Tibial nerve (tissue), 4 donors: ENCODE results near the gene HMX1. TPM values are rescaled to one million over a fixed set of nuclear protein-coding genes. Genes with fewer than 3 reads are reported as not detected.

Experiments
- DNase-seq, 2 donors: peaks; one replicate each; pipeline ENCODE4 v3.0.0-alpha.2; 2019; ENCODE audit warnings: low spot score in 2 of 2
- H3K27ac ChIP-seq, 4 donors: fragments of 200-600 bp; sonication (generic) in 3 of 4; one replicate each; pipeline ENCODE4 v1.5.1; 2017 to 2019; ENCODE audit warnings: mild to moderate bottlenecking in 1 of 4
- H3K27me3 ChIP-seq, 2 donors: fragments of 200-600 bp; sonication (generic) in 1 of 2; one replicate each; pipeline versions ENCODE4 v1.5.1 to v1.6.0; 2017 to 2019
- H3K36me3 ChIP-seq, 3 donors: fragments of 200-600 bp; sonication (generic); one replicate each; pipeline ENCODE4 v1.5.1; 2018 to 2019
- H3K4me1 ChIP-seq, 4 donors: fragments of 200-600 bp; sonication (generic) in 3 of 4; one replicate each; pipeline ENCODE4 v1.5.1; 2017 to 2019
- H3K4me3 ChIP-seq, 4 donors: fragments of 200-600 bp; sonication (generic) in 3 of 4; one replicate each; pipeline ENCODE4 v1.5.1; 2017 to 2019; ENCODE audit warnings: mild to moderate bottlenecking in 1 of 4, moderate library complexity in 1 of 4
- H3K9me3 ChIP-seq, 4 donors: fragments of 200-600 bp; sonication (generic) in 3 of 4; one replicate each; pipeline ENCODE4 v1.5.1; 2017 to 2019
- EP300 ChIP-seq, 2 donors: sonication (generic); formaldehyde crosslinking; IDR thresholded peaks; one replicate each; pipeline ENCODE4 v1.6.1; 2017; ENCODE audit warnings: antibody characterized with exemption in 2 of 2, mild to moderate bottlenecking in 1 of 2
- POLR2A ChIP-seq, 2 donors: fragments of 450-650 bp; IDR thresholded peaks; one replicate each; pipeline ENCODE4 v1.6.1; 2017; ENCODE audit warnings: antibody characterized with exemption in 2 of 2, mild to moderate bottlenecking in 2 of 2, moderate library complexity in 2 of 2
- WGBS, 2 donors: methylation state at CpG; one replicate each; pipeline ENCODE4 v1.1.5; 2018; 5-methylcytosine and 5-hydroxymethylcytosine counted together
- total RNA-seq, 4 donors: library from RNA; depleted of rRNA; stranded (reverse); fragments of >200 nt; gene quantifications; one replicate each; pipeline ENCODE4 v1.1.0, GENCODE V29; 2016
- TF ChIP-seq, protein P1 (sequence below), 5 experiments: fragments of 200-600 bp in 3 of 5; fragments of 450-650 bp in 2 of 5; sonication (generic) in 3 of 5; IDR thresholded peaks; one replicate each; pipeline ENCODE4 v1.5.1; 2016 to 2019; ENCODE audit warnings: antibody characterized with exemption in 5 of 5, mild to moderate bottlenecking in 3 of 5, moderate library complexity in 2 of 5

HMX1 gene
- total RNA-seq, 4 donors from 2014 or later = 0.21 TPM; not detected in 3

DNA sequence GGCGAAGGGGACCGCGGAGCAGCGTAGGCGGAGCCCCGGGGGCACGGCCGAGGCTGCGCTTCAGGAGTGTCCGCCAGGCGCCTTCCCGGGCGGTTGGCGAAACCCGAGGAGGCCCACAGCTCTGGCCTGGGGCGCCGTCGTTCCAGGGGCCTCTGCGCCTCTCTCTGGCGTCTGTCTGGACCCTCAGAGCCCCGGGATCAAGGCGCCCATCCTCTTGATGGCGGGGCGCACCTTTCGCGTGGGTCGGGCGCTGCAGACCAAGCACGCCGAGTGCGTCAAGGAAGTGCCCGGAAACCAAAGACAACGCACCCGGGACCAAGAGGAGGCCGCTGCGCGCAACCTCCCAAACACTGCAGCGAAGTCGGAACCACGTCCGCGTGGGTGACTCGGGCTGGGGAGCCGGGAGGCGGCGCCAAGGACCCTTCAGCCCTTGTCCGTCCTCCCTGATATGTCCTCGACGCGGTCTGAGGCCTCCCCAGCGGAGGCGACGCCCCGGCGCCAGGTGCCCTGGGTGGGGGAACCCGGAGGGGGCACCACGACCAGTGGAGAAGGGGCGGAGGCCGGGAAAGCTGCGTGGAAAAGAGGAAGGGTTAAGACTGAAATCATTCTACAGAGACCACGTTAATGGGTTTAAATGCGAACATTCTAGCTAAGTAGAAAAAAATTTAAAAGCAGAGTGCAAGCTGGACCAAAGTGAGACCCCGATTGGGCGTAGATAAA, 9.9 kb downstream of the HMX1 start:
- Histone ChIP-seq H3K36me3 (no peaks in the 10 kb centered on the region), H3K4me3 (no peak overlapping the region), H3K27ac (no peak overlapping the region), H3K4me1 (peaks cover 0 to 67% (median 3%) of the 10 kb centered on the region in 4 donors), H3K27me3 (peaks cover 0 to 98% of the 10 kb centered on the region in 2 donors), H3K9me3 (no peaks in the 10 kb centered on the region)
- 2 to 5% methylated on average over 34 to 50 of the region's 64 CpGs for WGBS, 2 donors
- TF ChIP-seq, protein P1, sequence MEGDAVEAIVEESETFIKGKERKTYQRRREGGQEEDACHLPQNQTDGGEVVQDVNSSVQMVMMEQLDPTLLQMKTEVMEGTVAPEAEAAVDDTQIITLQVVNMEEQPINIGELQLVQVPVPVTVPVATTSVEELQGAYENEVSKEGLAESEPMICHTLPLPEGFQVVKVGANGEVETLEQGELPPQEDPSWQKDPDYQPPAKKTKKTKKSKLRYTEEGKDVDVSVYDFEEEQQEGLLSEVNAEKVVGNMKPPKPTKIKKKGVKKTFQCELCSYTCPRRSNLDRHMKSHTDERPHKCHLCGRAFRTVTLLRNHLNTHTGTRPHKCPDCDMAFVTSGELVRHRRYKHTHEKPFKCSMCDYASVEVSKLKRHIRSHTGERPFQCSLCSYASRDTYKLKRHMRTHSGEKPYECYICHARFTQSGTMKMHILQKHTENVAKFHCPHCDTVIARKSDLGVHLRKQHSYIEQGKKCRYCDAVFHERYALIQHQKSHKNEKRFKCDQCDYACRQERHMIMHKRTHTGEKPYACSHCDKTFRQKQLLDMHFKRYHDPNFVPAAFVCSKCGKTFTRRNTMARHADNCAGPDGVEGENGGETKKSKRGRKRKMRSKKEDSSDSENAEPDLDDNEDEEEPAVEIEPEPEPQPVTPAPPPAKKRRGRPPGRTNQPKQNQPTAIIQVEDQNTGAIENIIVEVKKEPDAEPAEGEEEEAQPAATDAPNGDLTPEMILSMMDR (IDR thresholded peaks at IDR 0.05) = no peak
- TF ChIP-seq POLR2A (IDR thresholded peaks at IDR 0.05) (no peak), EP300 (IDR thresholded peaks at IDR 0.05) (no peak)
- DNase-seq = no peak

DNA sequence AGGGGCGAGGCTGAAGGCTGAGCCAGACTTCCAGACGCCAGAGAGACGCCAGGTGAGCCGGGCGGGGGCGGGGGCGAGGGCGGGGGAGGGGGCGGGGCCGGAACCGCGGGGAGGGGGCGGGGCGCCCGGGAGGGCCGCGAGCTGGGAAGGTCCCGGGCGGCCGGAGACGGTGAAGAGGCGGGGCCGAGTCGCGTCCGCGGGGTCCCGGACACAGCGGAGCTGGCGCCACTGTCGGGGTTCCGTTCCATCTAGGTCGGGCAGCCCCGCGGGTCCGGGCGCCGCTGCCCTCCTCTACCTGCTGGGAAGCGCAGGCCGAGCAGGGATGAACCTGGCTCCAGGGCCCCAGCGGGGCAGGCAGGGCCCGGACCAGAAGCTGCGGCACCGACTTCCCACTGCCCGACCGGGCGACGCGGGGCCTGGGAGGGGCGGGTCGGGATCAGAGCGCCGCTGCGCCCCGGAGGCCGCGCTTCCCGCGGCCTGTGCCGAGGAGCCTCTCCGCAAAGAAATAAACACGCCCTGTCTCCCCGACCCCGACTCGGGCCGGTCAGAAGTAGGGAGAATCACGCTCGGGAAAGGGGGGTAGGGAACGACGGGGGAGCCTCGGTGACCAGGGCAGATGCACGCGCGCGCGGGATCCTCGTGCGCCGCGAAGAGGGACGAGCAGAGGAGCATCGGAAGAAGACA, 10.6 kb downstream of the HMX1 start:
- no peaks in the 10 kb centered on the region for H3K9me3 ChIP-seq
- peaks cover 0 to 98% of the 10 kb centered on the region in 2 donors for H3K27me3 ChIP-seq
- H3K36me3 ChIP-seq = no peaks in the 10 kb centered on the region
- H3K4me1 ChIP-seq = peaks cover 0 to 65% (median 3%) of the 10 kb centered on the region in 4 donors
- TF ChIP-seq POLR2A (IDR thresholded peaks at IDR 0.05) (no peak), EP300 (IDR thresholded peaks at IDR 0.05) (no peak)
- TF ChIP-seq, protein P1 (IDR thresholded peaks at IDR 0.05) = no peak
- H3K27ac ChIP-seq = no peak overlapping the region
- H3K4me3 ChIP-seq = no peak overlapping the region
- 1 to 2% methylated on average over 34 to 55 of the region's 82 CpGs for WGBS, 2 donors
- DNase-seq = no peak

DNA sequence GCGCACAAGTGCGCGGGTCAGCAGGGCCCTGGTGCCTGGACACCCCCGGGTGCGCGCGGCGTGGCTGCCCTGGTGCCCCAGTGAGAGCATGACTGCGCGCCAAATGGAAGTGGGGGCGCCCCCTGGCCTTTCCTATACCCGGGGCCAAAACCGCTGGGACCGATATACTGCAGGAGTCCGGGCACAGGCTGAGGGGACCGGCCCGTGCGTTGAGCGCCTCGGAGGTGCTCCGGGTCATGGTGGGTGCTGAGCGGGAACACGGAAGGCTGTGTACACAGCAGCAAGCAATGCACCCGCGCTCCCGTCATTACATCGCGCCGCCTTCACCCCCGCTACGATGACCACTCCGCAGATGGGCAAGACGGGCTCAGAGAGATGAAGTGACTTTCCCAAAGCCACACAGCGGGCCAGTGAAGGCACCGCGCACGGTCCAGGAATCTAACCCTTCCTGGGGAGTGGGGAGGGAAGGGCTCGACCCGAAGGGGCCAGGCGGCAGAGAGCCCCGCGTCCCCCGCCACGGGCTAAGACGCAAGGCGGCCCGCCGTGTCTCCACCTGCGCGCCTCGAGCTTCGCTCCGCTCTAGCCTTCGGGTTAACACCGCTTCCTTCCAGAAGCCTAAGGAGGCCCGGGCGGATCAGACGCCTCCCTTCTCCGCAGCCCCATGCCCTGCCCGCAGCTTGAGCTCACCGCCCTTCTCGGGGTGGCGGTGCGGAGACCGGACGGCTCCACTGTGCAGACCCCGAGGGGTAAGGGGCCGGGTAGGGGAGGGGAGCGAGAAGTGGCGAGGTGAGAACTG, 11.3 kb downstream of the HMX1 start:
- peaks cover 0 to 65% (median 3%) of the 10 kb centered on the region in 4 donors for H3K4me1 ChIP-seq
- H3K9me3 ChIP-seq = no peaks in the 10 kb centered on the region
- H3K36me3 ChIP-seq = no peaks in the 10 kb centered on the region
- no peak overlapping the region for H3K27ac ChIP-seq
- no peak for DNase-seq
- no peak overlapping the region for H3K4me3 ChIP-seq
- H3K27me3 ChIP-seq = peaks cover 0 to 98% of the 10 kb centered on the region in 2 donors
- WGBS, 2 donors = 2 to 4% methylated on average over 34 to 53 of the region's 70 CpGs
- TF ChIP-seq POLR2A (IDR thresholded peaks at IDR 0.05) (no peak), EP300 (IDR thresholded peaks at IDR 0.05) (no peak)
- TF ChIP-seq, protein P1 (IDR thresholded peaks at IDR 0.05) = no peak

DNA sequence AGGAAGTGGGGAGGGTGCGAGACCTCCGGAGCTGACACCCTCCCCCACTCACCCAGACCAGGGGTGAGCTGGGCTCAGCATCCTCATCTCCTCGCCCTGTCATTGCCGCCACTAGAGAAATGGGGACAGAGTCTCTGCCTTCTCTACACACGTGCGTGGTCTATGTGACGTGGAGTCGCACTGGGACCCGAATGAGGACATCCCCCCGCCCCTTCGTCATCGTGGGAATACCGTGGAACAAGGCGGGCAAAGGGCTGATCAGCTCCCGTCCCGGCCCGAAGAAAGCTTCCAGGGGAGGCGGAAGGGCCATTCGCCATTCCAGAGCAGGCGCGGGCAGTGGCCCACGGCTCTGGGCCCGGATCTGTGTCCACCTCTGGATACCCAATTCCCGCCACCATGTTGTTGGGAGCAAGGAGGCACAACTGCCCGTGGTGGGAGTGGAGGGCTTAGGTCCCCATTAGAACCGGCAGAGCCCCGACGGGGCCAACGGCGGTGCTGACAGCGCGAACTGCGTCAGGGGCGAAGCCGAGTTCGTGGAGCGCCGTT, 12.0 kb downstream of the HMX1 start:
- Histone ChIP-seq H3K4me1 (peaks cover 0 to 65% (median 3%) of the 10 kb centered on the region in 4 donors), H3K27me3 (peaks cover 0 to 98% of the 10 kb centered on the region in 2 donors), H3K27ac (no peak overlapping the region), H3K4me3 (no peak overlapping the region), H3K9me3 (no peaks in the 10 kb centered on the region), H3K36me3 (no peaks in the 10 kb centered on the region)
- no peak for DNase-seq
- no peak for TF ChIP-seq EP300 (IDR thresholded peaks at IDR 0.05)
- TF ChIP-seq, protein P1 (IDR thresholded peaks at IDR 0.05) = no peak
- TF ChIP-seq POLR2A (IDR thresholded peaks at IDR 0.05) = no peak
- WGBS, 2 donors = 3% methylated on average over 29 to 34 of the region's 38 CpGs
